NCI-H146 (cell line): ENCODE measurements around the gene NDEL1.

Experiments used
- DNase-seq: peaks from one replicate; lab custom pipeline; 2025; lab: John Stamatoyannopoulos, UW

The NDEL1 gene

GRCh38 chr17:8503807-8504206, 68.1 kb downstream of the NDEL1 start:
- peak; percentile 46 for DNase-seq

DNA sequence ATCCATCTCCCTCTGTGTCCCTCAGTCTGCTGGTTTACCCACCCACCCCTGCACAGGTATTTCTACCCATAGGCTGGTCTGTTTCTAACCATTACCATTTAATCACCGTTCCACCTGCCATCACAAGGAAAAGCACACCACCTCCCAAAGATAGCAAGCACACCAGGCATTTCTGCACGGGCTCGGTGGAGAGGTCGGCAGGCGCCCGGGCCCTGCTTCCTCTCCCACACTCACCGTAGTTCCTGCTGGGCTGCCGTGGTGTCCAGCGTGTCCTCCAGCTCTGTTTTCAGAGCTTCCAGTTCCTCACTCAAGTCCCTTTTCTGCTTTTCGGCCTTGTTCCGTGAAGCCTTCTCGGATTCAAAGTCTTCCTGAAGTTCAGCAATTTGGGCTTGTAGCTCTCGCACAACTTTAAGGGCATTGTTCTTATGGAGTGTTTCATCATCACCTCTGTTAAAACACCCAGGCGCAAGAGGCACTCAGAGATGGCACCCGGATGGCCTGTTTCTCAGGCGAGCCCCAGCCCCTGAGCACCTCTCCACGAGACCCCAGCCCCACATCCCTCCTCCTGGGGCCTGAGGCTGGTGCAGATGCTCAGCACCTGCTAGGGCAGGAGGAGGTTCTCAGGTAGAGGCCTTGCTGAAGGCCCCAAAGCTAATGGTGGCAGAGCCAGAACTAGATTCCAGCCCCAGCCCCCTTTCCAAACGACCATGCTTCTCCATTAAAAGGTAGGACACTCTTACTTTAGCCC, 69.0 kb downstream of the NDEL1 start:
- DNase-seq = no peak

DNA sequence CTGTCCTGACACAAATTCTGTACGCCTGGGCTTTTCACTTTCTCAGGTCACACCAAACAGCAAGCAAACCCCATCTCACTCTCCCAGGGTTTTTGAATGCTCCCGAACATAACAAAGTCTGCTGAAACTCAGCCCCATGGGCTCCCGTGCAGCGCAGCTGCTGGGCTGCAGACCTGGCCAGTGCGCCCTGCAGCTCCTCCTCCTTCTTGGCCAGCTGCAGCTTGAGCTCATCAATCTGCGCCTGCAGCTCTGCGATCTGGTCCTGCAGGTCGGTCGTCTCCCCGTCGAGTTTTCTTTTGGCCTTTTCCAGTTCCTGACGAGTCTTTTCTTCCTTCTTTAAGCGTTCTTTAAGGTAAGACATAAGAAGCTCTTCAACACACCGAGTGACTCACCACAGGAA, 70.5 kb downstream of the NDEL1 start:
- no peak for DNase-seq

DNA sequence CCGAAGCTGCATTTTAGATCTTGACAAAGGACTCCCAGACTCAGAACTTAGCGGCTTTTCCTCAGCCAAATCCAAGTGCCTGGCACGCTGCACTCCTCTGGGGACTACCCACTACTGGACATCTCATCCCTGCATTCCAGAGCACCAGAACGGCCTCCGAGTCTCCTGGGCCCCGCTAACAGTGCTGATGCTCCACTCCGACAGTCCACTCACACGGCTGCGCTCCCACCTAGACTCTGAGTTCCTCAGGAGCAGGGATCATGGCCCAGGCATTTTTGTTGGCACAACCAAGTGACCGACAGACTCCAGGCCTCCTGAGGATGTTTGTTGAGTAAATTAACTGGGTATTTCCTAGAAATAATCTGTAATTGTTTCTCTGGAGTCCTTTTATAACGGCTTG, 79.1 kb downstream of the NDEL1 start:
- DNase-seq = no peak
